Testis (tissue), 2 donors: Measurements from ENCODE around the gene KRTAP2-4.

Source experiments
- POLR2A ChIP-seq: fragments of 450-650 bp; IDR thresholded peaks from one replicate; pipeline ENCODE4 v1.6.1; 2017; ENCODE audit warnings: antibody characterized with exemption, mild to moderate bottlenecking, moderate library complexity
- TF ChIP-seq, protein P1 (sequence below), 3 experiments: fragments of 450-650 bp in 2 of 3; fragments of 200-600 bp in 1 of 3; sonication (generic) in 1 of 3; IDR thresholded peaks; one replicate each; pipeline ENCODE4 v1.5.1; 2016 to 2019; ENCODE audit warnings: antibody characterized with exemption in 3 of 3, mild to moderate bottlenecking in 2 of 3, moderate library complexity in 1 of 3

DNA sequence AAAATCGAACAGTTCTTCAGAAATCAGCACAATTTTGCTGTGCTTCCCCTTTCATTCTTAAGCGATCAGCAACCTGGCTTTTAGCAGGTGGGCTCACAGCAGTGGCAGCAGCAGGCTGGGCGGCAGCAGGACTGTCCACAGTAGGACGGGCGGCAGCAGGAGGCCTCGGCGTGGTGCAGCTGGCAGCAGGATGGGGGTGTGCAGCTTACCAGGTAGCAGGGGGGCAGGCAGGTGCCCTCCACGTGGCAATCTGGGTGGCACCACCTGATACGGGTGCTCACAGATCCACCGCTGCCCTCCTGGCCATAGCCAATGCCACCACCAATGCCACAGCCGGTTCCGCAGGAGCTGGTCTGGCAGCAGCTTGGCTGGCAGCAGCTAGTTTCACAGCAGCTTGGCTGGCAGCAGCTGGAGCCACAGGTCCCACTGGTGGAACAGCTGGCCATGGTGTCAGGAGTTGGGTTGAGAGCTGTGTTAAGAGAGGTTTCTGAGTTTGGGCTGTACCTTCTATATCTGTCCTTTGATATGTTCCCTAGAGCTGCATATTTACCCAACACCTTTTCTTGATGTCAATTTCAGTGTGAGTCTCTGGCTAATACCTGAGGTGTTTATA is 35.9 kb downstream of the KRTAP2-4 start, which contains the start of gene KRTAP1-4:
- TF ChIP-seq, protein P1, sequence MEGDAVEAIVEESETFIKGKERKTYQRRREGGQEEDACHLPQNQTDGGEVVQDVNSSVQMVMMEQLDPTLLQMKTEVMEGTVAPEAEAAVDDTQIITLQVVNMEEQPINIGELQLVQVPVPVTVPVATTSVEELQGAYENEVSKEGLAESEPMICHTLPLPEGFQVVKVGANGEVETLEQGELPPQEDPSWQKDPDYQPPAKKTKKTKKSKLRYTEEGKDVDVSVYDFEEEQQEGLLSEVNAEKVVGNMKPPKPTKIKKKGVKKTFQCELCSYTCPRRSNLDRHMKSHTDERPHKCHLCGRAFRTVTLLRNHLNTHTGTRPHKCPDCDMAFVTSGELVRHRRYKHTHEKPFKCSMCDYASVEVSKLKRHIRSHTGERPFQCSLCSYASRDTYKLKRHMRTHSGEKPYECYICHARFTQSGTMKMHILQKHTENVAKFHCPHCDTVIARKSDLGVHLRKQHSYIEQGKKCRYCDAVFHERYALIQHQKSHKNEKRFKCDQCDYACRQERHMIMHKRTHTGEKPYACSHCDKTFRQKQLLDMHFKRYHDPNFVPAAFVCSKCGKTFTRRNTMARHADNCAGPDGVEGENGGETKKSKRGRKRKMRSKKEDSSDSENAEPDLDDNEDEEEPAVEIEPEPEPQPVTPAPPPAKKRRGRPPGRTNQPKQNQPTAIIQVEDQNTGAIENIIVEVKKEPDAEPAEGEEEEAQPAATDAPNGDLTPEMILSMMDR (IDR thresholded peaks at IDR 0.05) = no peak
- TF ChIP-seq POLR2A = no peak
